Ramos (cell line): ENCODE data around the gene CHRNA9.

Source experiments
- in situ Hi-C: fragments of 300-500 bp; cut with MboI; formaldehyde crosslinking; loops from one replicate; pipeline ENCODE4 v1.14.3; 2022; ENCODE audit warnings: low sequenced_read_pairs; ENCODE audit not compliant: unreplicated experiment

Gene CHRNA9

DNA sequence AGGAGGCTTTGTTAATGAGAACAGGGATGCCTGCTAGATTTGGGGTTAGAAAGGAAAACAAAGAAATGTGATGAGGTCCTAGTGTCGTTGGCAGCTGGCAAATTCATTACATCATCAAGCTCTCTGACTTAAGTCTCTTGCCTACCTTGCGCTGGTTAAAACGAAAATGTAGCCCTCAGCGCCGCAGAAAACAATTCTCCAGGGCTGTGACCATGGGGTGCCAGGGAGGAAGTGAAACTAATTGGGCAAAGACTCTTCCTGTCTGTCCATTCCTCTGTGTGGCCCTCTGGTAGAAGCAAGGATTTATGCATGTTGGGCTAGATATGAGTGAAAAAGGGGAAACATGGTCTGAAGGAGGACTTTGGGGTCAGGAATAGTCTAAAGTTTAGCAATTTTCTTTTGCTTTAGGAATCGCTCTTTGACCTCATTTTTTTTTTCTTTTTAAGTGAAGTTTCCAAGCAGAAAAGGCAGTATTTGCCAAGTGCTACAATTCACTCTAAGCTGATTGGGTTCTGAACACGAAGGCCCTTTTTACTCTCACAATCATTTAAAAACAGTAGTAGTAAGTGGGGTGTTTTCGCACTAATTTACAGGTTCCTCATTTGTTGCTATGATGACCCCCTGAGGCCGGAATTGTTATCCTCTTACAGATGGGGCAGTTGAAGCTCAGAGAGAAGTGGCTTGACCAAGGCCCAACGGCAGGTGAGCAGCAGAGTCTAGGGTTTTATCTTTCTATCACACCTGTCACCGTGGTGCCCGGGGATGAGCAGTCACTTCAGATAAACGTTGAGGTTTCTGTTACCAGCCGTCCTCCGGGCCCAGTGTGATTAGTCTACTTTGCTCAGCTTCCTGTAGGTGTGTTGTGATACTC, 27.3 kb upstream of the CHRNA9 start:
- in situ Hi-C loops = loop anchor here (5.0 to 10.0 kb wide), 2 partner anchors 111 to 687 kb away; partner anchors contain the start of gene RHOH

DNA sequence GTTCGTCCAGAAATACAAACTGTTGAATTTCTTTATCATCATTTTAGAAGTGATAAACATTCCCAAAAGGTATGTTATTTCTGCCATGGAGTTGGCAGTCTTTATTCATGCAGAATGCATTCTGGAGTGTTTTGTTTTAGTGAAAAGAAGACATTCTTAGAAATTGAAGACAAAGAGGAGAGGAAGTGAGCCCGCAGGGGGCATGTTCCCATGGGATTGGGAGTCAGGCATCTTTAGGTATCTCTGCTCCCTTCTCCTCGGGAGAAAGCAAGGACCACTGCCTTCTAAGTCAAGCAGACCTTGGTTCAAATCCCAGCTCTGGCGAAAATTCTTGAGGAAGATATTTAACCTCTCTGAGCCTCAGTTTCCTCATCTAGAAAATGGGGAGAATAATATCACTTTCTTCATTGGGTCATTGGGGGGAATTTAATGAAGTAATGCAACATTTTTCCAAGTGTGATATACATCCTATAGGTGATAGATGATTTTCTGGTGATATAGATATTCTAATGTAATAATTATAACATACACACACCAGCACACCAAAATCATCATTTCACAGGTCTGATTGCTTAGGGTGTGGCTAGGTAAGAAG, 26.5 kb upstream of the CHRNA9 start:
- in situ Hi-C loops = loop anchor here (5.0 to 10.0 kb wide), 2 partner anchors 111 to 686 kb away; partner anchors contain the start of gene RHOH

DNA sequence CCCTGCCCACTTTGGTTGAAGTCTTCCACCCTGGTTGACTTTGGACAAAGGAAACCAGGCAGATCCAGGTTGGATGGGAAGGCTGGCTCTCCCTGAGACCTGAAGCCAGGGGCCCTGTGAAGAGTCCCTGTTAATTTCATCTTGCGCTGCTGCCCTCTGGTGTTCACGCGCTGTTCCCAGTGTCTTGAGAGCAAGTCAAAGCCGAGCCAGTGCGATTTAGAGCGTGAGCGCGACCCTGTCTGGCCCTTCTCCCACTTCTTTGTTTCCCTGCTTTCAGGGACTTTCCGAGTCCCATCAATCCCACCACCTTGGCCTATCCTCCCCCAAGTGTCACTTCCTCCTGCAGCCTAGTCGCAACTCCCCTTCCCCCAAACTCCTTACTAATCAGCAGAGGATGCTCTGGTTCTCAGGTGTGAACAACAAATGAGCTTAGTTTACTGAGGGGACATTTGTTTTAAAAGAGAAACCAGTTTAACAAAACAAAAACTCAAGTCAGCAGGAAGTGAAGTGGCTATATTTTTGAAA, 25.8 kb upstream of the CHRNA9 start:
- in situ Hi-C loops = loop anchor here (5.0 to 10.0 kb wide), 2 partner anchors 112 to 685 kb away; partner anchors contain the start of gene RHOH

DNA sequence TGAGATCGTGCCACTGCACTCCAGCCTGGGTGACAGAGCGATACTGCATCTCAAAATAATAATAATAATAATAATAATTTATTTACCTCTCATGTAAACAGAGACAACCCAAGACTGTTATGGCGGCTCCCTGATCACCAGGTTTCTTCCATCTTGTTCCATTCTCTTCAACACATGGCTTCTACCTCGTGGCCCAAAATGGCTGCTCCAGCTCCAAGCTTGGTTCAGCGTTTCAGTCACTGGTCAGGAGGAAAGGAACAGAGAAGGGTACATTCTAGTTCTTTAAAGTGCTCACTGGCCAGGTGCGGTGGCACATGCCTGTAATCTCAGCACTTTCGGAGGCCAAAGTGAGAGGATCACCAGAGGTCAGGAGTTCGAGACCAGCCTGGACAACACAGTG, 24.9 kb upstream of the CHRNA9 start:
- in situ Hi-C loops = loop anchor here (5.0 kb wide), 1 partner anchor 158 kb away; no protein-coding TSS in a partner anchor

DNA sequence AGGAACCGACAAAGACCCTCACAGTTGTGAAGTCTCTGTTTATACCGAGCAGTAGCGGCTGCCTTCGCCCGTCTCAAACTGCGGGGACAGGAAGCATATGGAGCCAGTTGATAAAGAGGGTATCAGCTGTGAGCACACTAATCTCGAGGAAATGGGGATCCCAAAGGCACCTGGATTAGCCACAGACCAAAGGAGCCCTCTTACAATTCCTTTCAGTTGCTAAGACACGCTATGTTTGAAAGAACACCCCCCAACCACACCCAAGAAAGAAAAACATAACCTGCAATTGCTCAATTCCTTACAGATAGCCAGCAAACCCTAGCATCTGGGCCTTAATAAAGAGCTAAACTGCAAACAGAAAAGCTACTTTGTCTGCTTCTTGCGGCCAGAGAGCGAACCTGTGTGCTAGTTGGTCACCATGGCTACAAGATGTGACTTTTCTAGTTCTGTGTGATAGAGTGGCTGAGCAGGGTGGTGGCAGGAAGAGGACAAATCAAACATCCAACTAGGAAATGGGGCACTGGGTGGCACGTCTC, 23.3 kb upstream of the CHRNA9 start:
- in situ Hi-C loops = loop anchor here (5.0 kb wide), 1 partner anchor 160 kb away; no protein-coding TSS in a partner anchor

DNA sequence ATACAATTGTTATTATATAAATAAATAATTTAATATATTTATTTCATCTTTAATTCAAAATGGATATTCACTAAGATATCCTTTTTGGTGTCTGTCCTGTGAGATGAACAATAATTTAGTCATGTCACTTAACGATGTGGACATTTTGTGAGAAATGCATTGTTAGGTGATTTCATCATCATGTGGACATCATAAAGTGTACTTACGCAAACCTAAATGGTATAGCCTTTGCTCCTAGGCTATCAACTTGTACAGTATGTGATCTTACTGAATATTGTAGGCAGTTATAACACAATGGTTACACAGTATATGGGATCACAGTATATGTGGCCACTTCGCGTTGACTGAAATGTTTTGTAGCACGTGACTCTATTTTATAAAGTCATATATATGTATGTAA, 20.2 kb upstream of the CHRNA9 start:
- in situ Hi-C loops = loop anchor here (5.0 kb wide), 1 partner anchor 163 kb away; no protein-coding TSS in a partner anchor

DNA sequence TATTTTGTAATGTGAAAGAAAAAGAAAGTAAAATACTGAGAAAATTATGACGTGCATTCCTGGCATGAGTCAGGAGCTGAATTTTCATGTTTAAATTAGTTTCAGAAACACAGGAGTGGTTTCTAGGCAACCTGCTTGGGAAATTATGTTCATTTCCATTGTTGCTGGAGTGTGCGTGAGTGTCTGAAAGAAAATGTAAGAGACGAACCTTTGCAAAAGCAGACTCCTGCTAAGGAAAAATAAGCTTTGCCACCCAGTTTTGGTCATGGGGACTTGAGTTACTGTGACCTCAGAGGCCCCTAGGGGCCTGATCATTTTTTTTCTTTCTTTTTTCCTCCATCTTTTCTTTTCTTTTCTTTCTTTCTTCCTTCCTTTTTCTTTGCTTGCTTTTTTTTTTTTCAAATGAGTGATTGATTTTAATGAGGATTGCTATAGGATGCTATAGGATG, 18.8 kb upstream of the CHRNA9 start:
- in situ Hi-C loops = no loop called here

DNA sequence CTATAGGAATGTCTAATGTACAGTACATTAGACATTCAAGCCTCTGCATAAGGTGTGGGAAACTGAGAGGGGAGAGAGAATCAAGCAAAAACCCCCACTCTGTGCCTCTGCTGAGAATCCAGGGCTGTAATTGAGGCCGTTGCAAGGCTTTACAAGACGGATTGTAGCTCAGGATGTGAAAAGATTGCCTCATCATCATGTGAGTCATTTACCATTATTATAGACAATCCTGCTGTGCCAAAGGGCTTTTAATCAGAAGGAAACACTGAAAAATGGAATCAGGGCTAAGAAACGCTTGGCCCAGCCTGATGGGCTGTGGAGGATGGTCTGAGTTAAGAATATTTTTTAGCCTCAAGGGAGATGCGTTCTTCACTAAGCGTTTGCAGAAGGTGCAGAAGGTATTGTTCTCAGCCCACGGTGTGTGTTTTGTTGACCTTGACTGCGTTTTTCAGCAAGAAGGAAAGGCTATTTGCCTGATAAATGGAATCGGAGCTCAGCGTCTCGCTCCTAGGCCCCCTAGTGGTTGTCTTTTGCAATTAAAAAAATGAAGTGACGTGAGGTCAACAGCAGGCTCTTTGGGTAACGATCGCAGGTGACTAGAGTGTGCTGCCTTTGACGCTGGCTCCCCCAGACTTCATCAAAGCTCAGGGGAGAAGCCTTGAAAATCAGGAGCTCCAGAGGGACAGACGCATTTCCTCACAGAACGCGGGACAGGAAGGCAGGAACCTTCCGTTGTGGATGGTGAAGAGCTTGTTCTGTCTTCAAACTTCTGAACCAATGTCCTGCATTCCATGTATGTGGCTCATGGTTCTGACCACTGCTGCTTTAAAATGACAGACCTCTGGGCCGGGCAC, 18.1 kb upstream of the CHRNA9 start:
- in situ Hi-C loops = no loop called here

DNA sequence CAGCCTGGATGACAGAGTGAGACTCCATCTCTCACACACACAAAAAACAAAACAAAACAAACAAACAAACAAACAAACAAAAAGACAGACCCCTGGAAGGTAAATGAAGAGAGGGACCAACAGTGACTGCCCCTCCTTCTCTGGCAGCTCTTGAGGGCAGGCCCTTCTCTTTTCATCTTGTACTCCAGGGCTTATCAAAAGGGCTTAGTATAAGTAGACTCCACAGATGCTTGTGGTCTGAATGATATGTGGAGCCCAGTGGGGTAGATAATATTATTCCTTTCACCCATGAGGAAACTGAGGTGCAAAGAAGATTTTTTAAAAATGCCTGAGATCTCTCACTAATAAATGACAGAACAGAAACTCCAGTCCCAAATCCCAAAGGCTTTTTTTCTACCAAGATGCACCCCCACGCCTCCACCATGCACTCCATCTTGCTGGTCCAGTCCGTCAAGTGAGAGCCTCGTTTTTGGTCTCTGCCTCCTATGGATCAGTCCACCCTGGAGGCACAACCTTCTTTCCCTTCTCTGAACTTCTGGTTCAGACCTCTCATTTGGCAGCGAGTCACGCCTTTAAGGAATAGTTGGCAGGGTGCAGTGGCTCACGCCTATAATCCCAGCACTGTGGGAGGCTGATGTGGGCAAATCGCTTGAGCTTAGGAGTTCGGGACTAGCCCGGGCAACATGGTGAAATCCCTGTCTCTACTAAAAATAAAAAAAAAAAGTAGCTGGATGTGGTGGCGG, 17.0 kb upstream of the CHRNA9 start:
- in situ Hi-C loops = no loop called here

DNA sequence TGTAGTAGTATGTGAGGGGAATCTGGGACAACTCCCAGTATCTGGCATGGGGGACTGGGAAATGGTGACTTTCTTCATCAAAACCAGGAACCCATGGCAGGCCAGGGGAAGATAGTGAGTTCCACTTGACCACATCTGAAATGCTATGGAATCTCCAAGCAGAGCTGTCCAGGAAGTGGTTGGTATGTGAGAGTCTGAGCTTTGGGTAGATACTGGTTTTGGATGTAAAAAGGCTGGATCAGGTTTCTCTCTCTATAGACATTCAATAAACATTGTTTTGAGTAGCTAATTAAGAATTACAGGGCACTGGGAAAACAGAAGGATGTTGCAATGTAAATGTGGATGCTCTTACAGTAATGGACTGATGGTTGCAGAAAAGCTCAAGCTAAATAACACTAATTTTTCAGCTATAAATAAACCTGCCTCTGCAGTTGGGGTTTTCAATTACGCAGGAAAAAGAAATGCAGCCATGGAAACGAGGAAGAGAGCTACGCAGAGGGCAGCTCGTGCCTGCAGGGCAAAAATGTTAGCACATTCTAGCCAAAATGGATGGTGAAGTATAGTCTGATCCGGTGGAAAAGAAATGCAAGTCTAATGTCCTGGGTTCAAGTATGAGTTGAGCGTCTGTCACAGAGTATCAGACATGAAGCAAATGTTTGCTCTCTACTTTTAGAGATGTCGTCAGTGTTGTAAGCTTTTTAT, 13.4 kb upstream of the CHRNA9 start:
- in situ Hi-C loops = loop anchor here (10.0 kb wide), 1 partner anchor 257 kb away; no protein-coding TSS in a partner anchor

DNA sequence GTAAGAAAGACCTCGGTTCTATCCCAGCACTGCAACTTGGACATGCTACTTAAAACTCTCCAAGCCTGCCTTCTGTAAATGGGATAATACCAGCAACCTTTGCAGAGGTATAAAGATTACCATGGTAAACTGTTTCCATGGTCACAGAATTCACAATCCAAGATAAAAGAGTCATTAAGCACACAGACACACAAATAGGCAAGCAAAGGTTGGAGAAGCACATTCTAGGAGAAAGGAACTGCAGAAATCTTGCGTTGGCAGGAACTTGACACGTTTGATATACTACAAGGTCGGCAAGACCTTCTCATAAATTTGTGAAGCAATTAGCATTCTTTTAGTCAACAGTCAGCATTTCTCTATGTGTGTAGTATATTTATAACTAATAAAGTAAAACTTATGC, 12.3 kb upstream of the CHRNA9 start:
- in situ Hi-C loops = loop anchor here (10.0 kb wide), 1 partner anchor 258 kb away; no protein-coding TSS in a partner anchor

DNA sequence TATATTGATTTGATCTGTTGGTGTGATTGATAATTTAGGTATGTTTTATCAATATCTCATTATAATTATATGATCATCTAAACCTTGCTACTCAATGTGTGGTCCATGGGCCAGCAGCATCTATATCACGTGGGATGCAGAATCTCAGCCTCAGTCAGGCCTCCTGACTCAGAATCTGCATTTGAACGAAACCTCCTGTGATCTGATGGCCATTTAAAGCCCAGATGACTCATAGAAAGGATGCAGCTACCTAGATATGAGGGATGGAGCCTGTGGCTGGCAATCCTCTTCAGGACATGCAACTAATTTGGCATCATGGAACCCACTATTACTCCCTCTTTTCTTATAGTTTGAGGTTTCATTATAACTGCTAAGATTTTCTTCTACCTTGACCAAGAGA, 11.3 kb upstream of the CHRNA9 start:
- in situ Hi-C loops = loop anchor here (10.0 kb wide), 1 partner anchor 259 kb away; no protein-coding TSS in a partner anchor

DNA sequence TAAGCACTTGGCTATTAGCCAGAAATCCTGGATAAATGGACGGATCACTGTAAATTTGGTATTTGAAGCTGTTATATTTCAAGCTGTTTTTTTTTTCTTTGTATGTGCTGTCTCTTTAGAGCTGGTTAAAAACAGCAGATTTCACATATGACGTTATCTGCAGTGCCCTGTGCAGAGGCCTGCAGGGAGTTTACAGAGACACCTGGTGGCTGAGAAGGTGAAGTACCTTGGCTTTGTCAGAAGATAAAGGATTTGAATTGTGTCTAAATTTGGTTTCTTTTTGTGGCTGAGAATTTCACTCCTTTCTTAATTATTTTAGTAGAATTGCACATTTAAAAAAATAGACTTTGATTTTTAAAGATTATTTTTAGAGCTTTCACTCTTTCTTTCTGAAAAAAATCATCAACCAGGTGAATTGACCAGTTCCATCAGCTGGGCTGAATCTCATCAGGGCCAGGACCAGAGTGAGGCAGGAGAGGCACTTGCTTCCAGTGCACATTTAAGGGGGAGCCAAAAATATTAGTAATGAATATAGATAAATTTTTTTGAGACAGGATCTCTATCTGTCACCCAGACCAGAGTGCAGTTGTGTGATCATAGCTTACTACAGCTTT, 9.6 kb upstream of the CHRNA9 start:
- in situ Hi-C loops = loop anchor here (10.0 to 25.0 kb wide), 2 partner anchors 261 to 638 kb away; partner anchors contain the start of gene UBE2K

DNA sequence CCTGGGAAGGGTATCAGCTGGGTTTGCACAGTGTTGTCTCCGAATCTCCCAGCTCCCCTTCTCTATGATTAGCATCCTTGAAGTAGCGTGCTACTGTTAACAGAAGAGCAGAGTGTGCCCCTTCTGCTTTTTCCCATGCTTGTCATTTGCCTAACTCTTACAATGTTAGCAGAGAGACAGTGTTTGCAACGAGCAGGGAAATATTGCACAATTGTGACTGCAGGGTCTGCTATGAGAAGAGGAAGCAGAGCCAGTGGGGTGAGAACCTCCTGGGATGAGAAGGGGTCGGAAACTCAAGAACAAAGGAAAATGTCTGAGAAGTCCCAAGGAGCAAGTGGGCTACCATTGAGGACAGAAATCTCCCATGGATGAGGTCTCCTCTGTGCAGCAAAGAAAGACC, 7.8 kb upstream of the CHRNA9 start:
- in situ Hi-C loops = loop anchor here (10.0 to 25.0 kb wide), 2 partner anchors 263 to 640 kb away; partner anchors contain the start of gene UBE2K

DNA sequence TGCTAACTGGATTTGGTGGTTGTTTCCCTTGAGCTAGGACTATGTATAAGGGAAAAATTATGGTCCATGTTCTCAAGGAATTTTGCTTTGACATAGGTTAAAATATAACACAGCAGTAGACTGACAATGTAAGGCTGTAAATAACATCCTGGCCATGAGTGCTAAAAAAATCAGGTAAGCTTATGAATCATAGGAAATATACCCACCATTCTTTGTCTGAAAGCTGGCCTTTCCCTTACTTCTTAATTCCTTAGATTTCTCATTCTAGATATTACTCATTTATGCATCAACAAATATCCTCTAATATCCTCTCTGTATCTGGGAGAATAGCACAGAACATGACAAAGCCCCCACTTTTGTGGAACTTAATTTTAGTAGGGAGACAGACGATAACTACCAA, 6.8 kb upstream of the CHRNA9 start:
- in situ Hi-C loops = loop anchor here (10.0 to 25.0 kb wide), 2 partner anchors 264 to 641 kb away; partner anchors contain the start of gene UBE2K

DNA sequence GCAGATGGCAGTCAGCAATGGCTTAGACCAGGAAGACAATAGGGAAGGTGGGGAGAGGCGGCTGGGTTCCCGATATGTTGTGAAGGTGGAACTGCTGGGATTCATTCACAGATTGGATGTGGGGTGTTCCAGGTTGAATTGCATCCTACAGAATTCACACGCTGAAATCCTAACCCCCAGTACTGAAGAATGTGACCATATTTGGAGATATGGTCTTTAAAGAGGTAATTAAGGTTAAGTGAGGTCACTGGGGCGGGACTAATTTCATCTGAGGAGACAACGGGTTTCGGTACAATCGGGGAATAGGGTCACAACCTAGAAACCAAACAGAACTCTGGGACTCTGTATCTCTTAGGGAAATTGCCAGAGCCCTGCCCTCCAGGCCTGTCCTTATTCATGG, 5.3 kb upstream of the CHRNA9 start:
- in situ Hi-C loops = loop anchor here (10.0 to 25.0 kb wide), 2 partner anchors 265 to 643 kb away; partner anchors contain the start of gene UBE2K

DNA sequence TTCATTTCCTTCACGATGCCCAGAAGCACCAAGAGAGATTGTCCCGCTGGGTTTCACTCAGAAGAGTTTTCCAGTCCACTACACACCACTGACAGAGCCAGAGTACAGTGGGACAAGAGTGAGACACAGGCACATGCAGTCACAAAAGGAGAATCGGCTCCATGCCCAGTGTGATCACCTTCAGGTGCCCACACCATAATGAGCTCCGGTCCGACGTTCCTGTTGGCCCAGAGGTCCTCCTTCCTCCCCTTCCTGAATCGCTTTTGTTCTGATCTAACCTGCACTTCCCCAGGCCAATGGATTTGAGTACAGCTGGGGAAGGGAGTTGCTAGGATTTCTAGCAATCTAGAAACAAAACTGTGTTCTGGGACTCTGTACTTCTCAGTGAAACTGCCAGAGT, 4.6 kb upstream of the CHRNA9 start:
- in situ Hi-C loops = loop anchor here (25.0 kb wide), 1 partner anchor 643 kb away; the partner anchor contains the start of gene UBE2K
